ENCODE data around the gene NSD2.
A peak's percentile ranks its signal among the peaks of the same experiment; 100 is the strongest.
"Not testable (repeated sequence)": the region's sequence is repeated elsewhere in the genome, so short reads cannot be mapped to it uniquely, and the experiment has no call there.

Gene NSD2

GRCh38 chr4:1842339-1842895, 28.8 kb upstream of the NSD2 start:
- no peak for DNase-seq

GRCh38 chr4:1842993-1843448, 28.2 kb upstream of the NSD2 start:
- DNase-seq, result no peak

GRCh38 chr4:1843852-1844251, 27.3 kb upstream of the NSD2 start:
- DNase-seq, result no peak

GRCh38 chr4:1844618-1845017, 26.6 kb upstream of the NSD2 start:
- not testable (repeated sequence) for DNase-seq

- DNase-seq, result no peak
Measured at GRCh38 chr4:1846580-1846979, 24.6 kb upstream of the NSD2 start.

- no peak for DNase-seq
Measured at GRCh38 chr4:1850276-1850675, 20.9 kb upstream of the NSD2 start.

- no peak for DNase-seq
Measured at GRCh38 chr4:1851160-1851559, 20.0 kb upstream of the NSD2 start.

- DNase-seq, result no peak
Measured at GRCh38 chr4:1851575-1852410, 19.4 kb upstream of the NSD2 start.

- DNase-seq, result no peak
Measured at GRCh38 chr4:1852904-1853623, 18.1 kb upstream of the NSD2 start.

GRCh38 chr4:1854752-1855151, 16.4 kb upstream of the NSD2 start:
- DNase-seq, result no peak

GRCh38 chr4:1855333-1856070, 15.7 kb upstream of the NSD2 start:
- no peak for DNase-seq

- DNase-seq, result peak; percentile 61 to 86
Measured at GRCh38 chr4:1856071-1856942, 14.9 kb upstream of the NSD2 start, which contains the start of gene LETM1. Gene LETM1, minus strand, starts transcription at chr4:1856156. Its CDS starts 206 bp downstream, at chr4:1855950.

- no peak for DNase-seq
Measured at GRCh38 chr4:1856943-1857699, 14.1 kb upstream of the NSD2 start.

GRCh38 chr4:1857931-1858330, 13.3 kb upstream of the NSD2 start:
- DNase-seq, result no peak

GRCh38 chr4:1859389-1859753, 11.8 kb upstream of the NSD2 start:
- DNase-seq, result no peak

- DNase-seq, result no peak
Measured at GRCh38 chr4:1862055-1862911, 8.9 kb upstream of the NSD2 start.

- no peak for DNase-seq
Measured at GRCh38 chr4:1862961-1863296, 8.3 kb upstream of the NSD2 start.

GRCh38 chr4:1863297-1864033, 7.7 kb upstream of the NSD2 start:
- DNase-seq, result no peak

Data from cerebellar nuclear complex (tissue), 1 donor.